H1 (cell line): ENCODE results near the gene FBN2. TPM values are rescaled to one million over a fixed set of nuclear protein-coding genes. Genes with fewer than 3 reads are reported as not detected.

Experiments
- CTCF ChIA-PET: fragments of 300-600 bp; sonication (Branson Sonifier 250); formaldehyde crosslinking; loops from one replicate; lab custom pipeline; 2021; ENCODE audit not compliant: partially characterized antibody; lab: Charles Lee
- POLR2A ChIA-PET: fragments of 300-600 bp; sonication (Branson Sonifier 250); formaldehyde crosslinking; loops from one replicate; lab custom pipeline; 2021; ENCODE audit warnings: inconsistent platforms; ENCODE audit not compliant: partially characterized antibody; lab: Charles Lee
- DNase-seq, 2 experiments: peaks; one replicate each; pipeline versions ENCODE4 v3.0.0 to v3.0.0-alpha.2; 2010 to 2022; ENCODE audit warnings: low spot score in 2 of 2, low read depth in 1 of 2, mixed read lengths in 1 of 2
- FAIRE-seq: peaks from 2 replicates; lab custom pipeline; 2011; peaks lifted over from hg19 to GRCh38; lab: Jason Lieb, UNC
- H2AFZ ChIP-seq: 2 replicates; pipeline ENCODE4 v1.8.1; 2012; ENCODE audit warnings: low read length, inconsistent platforms
- H2AK5ac ChIP-seq: 2 replicates; pipeline ENCODE4 v1.6.1; 2013; ENCODE audit warnings: low read depth, low read length
- H2BK120ac ChIP-seq: replicated peaks from 2 replicates; pipeline ENCODE3; 2013; ENCODE audit warnings: low read depth, low read length, inconsistent platforms
- H2BK12ac ChIP-seq: 2 replicates; pipeline ENCODE4 v1.6.1; 2013; ENCODE audit warnings: low read depth, low read length
- H2BK15ac ChIP-seq: 2 replicates; pipeline ENCODE4 v1.6.1; 2013; ENCODE audit warnings: low read length
- H2BK20ac ChIP-seq: 2 replicates; pipeline ENCODE4 v1.6.1; 2013; ENCODE audit warnings: low read length
- H2BK5ac ChIP-seq: 2 replicates; pipeline ENCODE4 v1.6.1; 2013; ENCODE audit warnings: low read depth, low read length
- H3K14ac ChIP-seq: 2 replicates; pipeline ENCODE4 v1.6.1; 2013; ENCODE audit warnings: inconsistent platforms; ENCODE audit not compliant: insufficient read length
- H3K18ac ChIP-seq: 2 replicates; pipeline ENCODE4 v1.6.1; 2013; ENCODE audit warnings: low read length; ENCODE audit errors: extremely low read depth
- H3K23ac ChIP-seq: 2 replicates; pipeline ENCODE4 v1.6.1; 2013; ENCODE audit warnings: inconsistent platforms; ENCODE audit not compliant: insufficient read length
- H3K23me2 ChIP-seq: 2 replicates; pipeline ENCODE4 v1.6.1; 2013; ENCODE audit warnings: low read depth, low read length
- H3K27ac ChIP-seq: 2 replicates; pipeline ENCODE4 v1.6.1; 2011; ENCODE audit warnings: low read depth, low read length, inconsistent platforms
- H3K27me3 ChIP-seq, 4 experiments: replicated peaks in 1 of 4; 1 replicate in 1 of 4; 2 replicates in 3 of 4; pipeline versions ENCODE4 v1.6.1 to v1.8.1; 2011 to 2013; ENCODE audit warnings: low read length in 3 of 4, mild to moderate bottlenecking in 3 of 4, inconsistent platforms in 2 of 4, mixed read lengths in 2 of 4, moderate library complexity in 1 of 4; ENCODE audit not compliant: control insufficient read depth in 3 of 4, insufficient read depth in 3 of 4; ENCODE audit errors: extremely low read depth in 1 of 4
- H3K36me3 ChIP-seq, 4 experiments: 2 replicates each; pipeline versions ENCODE4 v1.6.1 to v1.8.1; 2011 to 2013; ENCODE audit warnings: mild to moderate bottlenecking in 4 of 4, low read length in 3 of 4, moderate library complexity in 2 of 4, control low read depth in 1 of 4, inconsistent platforms in 1 of 4; ENCODE audit not compliant: insufficient read depth in 4 of 4, control insufficient read depth in 2 of 4
- H3K4ac ChIP-seq: replicated peaks from 2 replicates; pipeline ENCODE3; 2013; ENCODE audit warnings: low read length, low read depth, mixed read lengths, inconsistent platforms; ENCODE audit not compliant: insufficient read length
- H3K4me1 ChIP-seq, 4 experiments: replicated peaks in 1 of 4; 1 replicate in 1 of 4; 2 replicates in 3 of 4; pipeline versions ENCODE4 v1.6.1 to v1.8.1; 2011 to 2013; ENCODE audit warnings: low read length in 3 of 4, inconsistent platforms in 2 of 4, mixed read lengths in 1 of 4; ENCODE audit not compliant: insufficient read depth in 4 of 4, control insufficient read depth in 3 of 4
- H3K4me2 ChIP-seq, 2 experiments: 2 replicates each; pipeline versions ENCODE4 v1.6.1 to v1.8.1; 2011 to 2013; ENCODE audit warnings: low read depth in 2 of 2, low read length in 2 of 2, control low read depth in 1 of 2, inconsistent platforms in 1 of 2, mild to moderate bottlenecking in 1 of 2; ENCODE audit not compliant: insufficient read depth in 1 of 2
- H3K4me3 ChIP-seq, 4 experiments: fragments of 200-600, 300-600 bp in 1 of 4; sonication (generic), shearing (Covaris generic), sonication (Bioruptor Twin) in 1 of 4; 2 replicates each; pipeline versions ENCODE4 v1.5.1 to v1.8.1; 2011 to 2016; ENCODE audit warnings: low read length in 4 of 4, low read depth in 3 of 4, control low read depth in 2 of 4, inconsistent platforms in 2 of 4, mild to moderate bottlenecking in 2 of 4, mixed read lengths in 1 of 4, moderate library complexity in 1 of 4; ENCODE audit not compliant: insufficient read depth in 2 of 4; ENCODE audit errors: extremely low read depth in 1 of 4
- H3K56ac ChIP-seq: replicated peaks from 2 replicates; pipeline ENCODE3; 2013; ENCODE audit warnings: low read depth, mild to moderate bottlenecking, mixed read lengths, low read length, inconsistent platforms; ENCODE audit not compliant: insufficient read length
- H3K79me1 ChIP-seq: 2 replicates; pipeline ENCODE4 v1.6.1; 2013; ENCODE audit warnings: low read depth, low read length, control low read depth
- H3K79me2 ChIP-seq, 2 experiments: 2 replicates each; pipeline versions ENCODE4 v1.6.1 to v1.8.1; 2012 to 2013; ENCODE audit warnings: low read length in 2 of 2, mild to moderate bottlenecking in 2 of 2, inconsistent platforms in 1 of 2; ENCODE audit not compliant: insufficient read depth in 2 of 2, control insufficient read depth in 1 of 2
- H3K9ac ChIP-seq, 4 experiments: replicated peaks in 1 of 4; 1 replicate in 1 of 4; 2 replicates in 3 of 4; pipeline versions ENCODE4 v1.6.1 to v1.8.1; 2011 to 2013; ENCODE audit warnings: low read depth in 3 of 4, low read length in 3 of 4, control low read depth in 2 of 4, mild to moderate bottlenecking in 2 of 4, moderate library complexity in 2 of 4, inconsistent platforms in 1 of 4; ENCODE audit errors: extremely low read depth in 1 of 4
- H3K9me3 ChIP-seq, 2 experiments: 2 replicates each; pipeline versions ENCODE4 v1.6.1 to v1.8.1; 2012 to 2013; ENCODE audit warnings: mild to moderate bottlenecking in 2 of 2, moderate library complexity in 2 of 2, control low read depth in 1 of 2, inconsistent platforms in 1 of 2, low read depth in 1 of 2, low read length in 1 of 2, mixed read lengths in 1 of 2; ENCODE audit not compliant: insufficient read depth in 2 of 2
- H4K20me1 ChIP-seq, 2 experiments: replicated peaks in 1 of 2; 2 replicates each; pipeline versions ENCODE3 to v1.8.1; 2011 to 2013; ENCODE audit warnings: inconsistent platforms in 2 of 2, low read length in 2 of 2, mild to moderate bottlenecking in 1 of 2; ENCODE audit not compliant: insufficient read depth in 2 of 2, control insufficient read depth in 1 of 2
- H4K5ac ChIP-seq: 2 replicates; pipeline ENCODE4 v1.6.1; 2013; ENCODE audit warnings: low read length, low read depth, mixed read lengths, inconsistent platforms; ENCODE audit not compliant: insufficient read length
- H4K8ac ChIP-seq: 2 replicates; pipeline ENCODE4 v1.8.0; 2013; ENCODE audit warnings: mild to moderate bottlenecking, moderate library complexity, low read length, inconsistent platforms; ENCODE audit not compliant: insufficient read depth; ENCODE audit errors: extremely low read depth
- H4K91ac ChIP-seq: replicated peaks from 2 replicates; pipeline ENCODE3; 2013; ENCODE audit warnings: low read length, mixed read lengths, inconsistent platforms; ENCODE audit not compliant: insufficient read length
- ATF2 ChIP-seq: IDR thresholded peaks from 2 replicates; pipeline ENCODE4 v1.6.1; 2012; ENCODE audit warnings: low read length, inconsistent platforms
- BACH1 ChIP-seq: IDR thresholded peaks from 2 replicates; pipeline ENCODE4 v1.6.1; 2012; ENCODE audit warnings: low read length, improper control_type of control experiment
- CBX5 ChIP-seq: fragments of 300-800, 300-1000 bp; sonication (generic); IDR thresholded peaks from 2 replicates; pipeline ENCODE4 v1.7.1; 2016; ENCODE audit warnings: antibody characterized with exemption, low read length, low read depth
- E2F6 ChIP-seq: IDR thresholded peaks from 2 replicates; pipeline ENCODE4 v1.6.1; 2012; ENCODE audit warnings: inconsistent platforms
- EGR1 ChIP-seq: IDR thresholded peaks from 2 replicates; pipeline ENCODE4 v1.6.1; 2011; ENCODE audit warnings: low read depth, low read length, borderline replicate concordance
- EP300 ChIP-seq, 2 experiments: IDR thresholded peaks; 1 replicate in 1 of 2; 2 replicates in 1 of 2; pipeline ENCODE4 v1.6.1; 2011 to 2012; ENCODE audit warnings: low read depth in 2 of 2, low read length in 2 of 2, mild to moderate bottlenecking in 2 of 2, borderline replicate concordance in 1 of 2, inconsistent platforms in 1 of 2, moderate library complexity in 1 of 2
- GTF2F1 ChIP-seq: IDR thresholded peaks from 2 replicates; pipeline ENCODE4 v1.6.1; 2012; ENCODE audit warnings: low read depth, low read length, improper control_type of control experiment, borderline replicate concordance
- JUND ChIP-seq: IDR thresholded peaks from 2 replicates; pipeline ENCODE4 v1.6.1; 2011; ENCODE audit warnings: mild to moderate bottlenecking, improper control_type of control experiment, low read length
- POLR2AphosphoS5 ChIP-seq: IDR thresholded peaks from 2 replicates; pipeline ENCODE4 v1.6.1; 2011; ENCODE audit warnings: low read depth, low read length
- RFX5 ChIP-seq: IDR thresholded peaks from 2 replicates; pipeline ENCODE4 v1.6.1; 2011; ENCODE audit warnings: low read depth, low read length, improper control_type of control experiment, borderline replicate concordance
- SRF ChIP-seq: IDR thresholded peaks from 2 replicates; pipeline ENCODE4 v1.6.1; 2011; ENCODE audit warnings: mild to moderate bottlenecking, low read depth, low read length, moderate library complexity
- TCF12 ChIP-seq: IDR thresholded peaks from 2 replicates; pipeline ENCODE4 v1.6.1; 2011; ENCODE audit warnings: low read depth, mild to moderate bottlenecking, low read length
- ZNF274 ChIP-seq: IDR thresholded peaks from 2 replicates; pipeline ENCODE4 v1.7.0; 2012; ENCODE audit warnings: low read length, borderline replicate concordance; ENCODE audit errors: extremely low read depth
- WGBS, 2 experiments: shearing (Covaris generic) in 1 of 2; methylation state at CpG; one replicate each; pipeline versions ENCODE4 v1.1.6 to v1.1.7; 2013 to 2015; ENCODE audit warnings: low lambda C conversion rate in 2 of 2, mixed read lengths in 2 of 2, inconsistent platforms in 1 of 2, low coverage in 1 of 2, missing lambda C conversion rate in 1 of 2; ENCODE audit not compliant: insufficient replicate concordance in 2 of 2, insufficient coverage in 1 of 2, insufficient read length in 1 of 2; ENCODE audit errors: extremely low coverage in 1 of 2, missing lambda C conversion rate in 1 of 2; 5-methylcytosine and 5-hydroxymethylcytosine counted together
- polyA plus RNA-seq, 7 experiments: library from polyadenylated mRNA; depleted of rRNA in 3 of 7; stranded (reverse) in 5 of 7; unstranded in 2 of 7; fragments of >200 nt in 5 of 7; fragments of 200-250 nt in 2 of 7; gene quantifications; 1 replicate in 5 of 7; 2 replicates in 1 of 7; 4 replicates in 1 of 7; pipeline versions ENCODE4 v1.2.1 to v1.2.3, GENCODE V29; 2011 to 2013; ENCODE audit warnings: missing spikeins in 2 of 7, mixed read lengths in 2 of 7
- total RNA-seq: library from RNA; stranded (reverse); fragmentation: NEBNext Ultra II Directional; extraction: Animal tissue kit (Norgen Biotek cat#: 25700); gene quantifications from 2 replicates; pipeline ENCODE4 v1.2.1, GENCODE V29; 2021

Gene FBN2
- total and polyA plus RNA-seq, 2 of the 8 experiments (the other 6 are each of a cell fraction or from before 2014, with no cell fraction given), result 14.1 to 16.3 TPM

- H2BK15ac ChIP-seq, result no peak overlapping the region
- no peaks in the 10 kb centered on the region for H3K9me3 ChIP-seq
- H3K4me2 ChIP-seq, result no peak overlapping the region
- H3K23me2 ChIP-seq, result no peaks in the 10 kb centered on the region
- DNase-seq, result no peak
- H3K36me3 ChIP-seq, result no peaks in the 10 kb centered on the region
- no peak for FAIRE-seq
- no peak overlapping the region for H4K5ac ChIP-seq
- no peaks in the 10 kb centered on the region for H3K79me1 ChIP-seq
- H3K79me2 ChIP-seq, result no peaks in the 10 kb centered on the region
- H3K9ac ChIP-seq, result no peak overlapping the region
- no peak overlapping the region for H3K23ac ChIP-seq
- no peak overlapping the region for H2BK12ac ChIP-seq
- H4K8ac ChIP-seq, result no peak overlapping the region
- H3K27ac ChIP-seq, result no peak overlapping the region
- H4K20me1 ChIP-seq, result no peaks in the 10 kb centered on the region
- no peak overlapping the region for H3K18ac ChIP-seq
- H3K4me1 ChIP-seq, result no peaks in the 10 kb centered on the region
- no peak overlapping the region for H2BK20ac ChIP-seq
- H2AK5ac ChIP-seq, result no peak overlapping the region
- POLR2A ChIA-PET, result no interaction called here
- 82% methylated on average over 2 of the region's 2 CpGs; no CpG with 5 or more reads in 1 of the 2 experiments for WGBS, 2 experiments
- no peak overlapping the region for H2BK5ac ChIP-seq
- no peak overlapping the region for H2BK120ac ChIP-seq
- H3K56ac ChIP-seq, result no peak overlapping the region
- CTCF ChIA-PET, result no interaction called here
- no peak overlapping the region for H3K4me3 ChIP-seq
- H4K91ac ChIP-seq, result no peak overlapping the region
- no peak overlapping the region for H3K14ac ChIP-seq
- no peak overlapping the region for H3K4ac ChIP-seq
- no peak overlapping the region for H2AFZ ChIP-seq
- H3K27me3 ChIP-seq, result no peaks in the 10 kb centered on the region
- TF ChIP-seq RFX5 (no peak), ATF2 (no peak), EGR1 (no peak), CBX5 (no peak), GTF2F1 (no peak), TCF12 (no peak), ZNF274 (no peak), JUND (no peak), E2F6 (no peak), EP300 (IDR thresholded peaks at IDR 0.05; ENCODE audit: borderline replicate concordance in 1 of 2, low read depth in 2 of 2, low read length in 2 of 2) (no peak), SRF (no peak), BACH1 (no peak), POLR2AphosphoS5 (no peak)
These were observed 75.7 kb downstream of the FBN2 start for GRCh38 chr5:128462330-128462729.
